C4-2B (cell line): ENCODE results near the gene IL17RB.

Experiments used
- ZFX ChIP-seq: fragments of 450-650 bp; IDR thresholded peaks from 2 replicates; pipeline ENCODE4 v1.6.1; 2017
- TF ChIP-seq, protein P1 (sequence below): fragments of 450-650 bp; conservative IDR thresholded peaks from 2 replicates; pipeline ENCODE4 v1.5.1; 2017; ENCODE audit warnings: mild to moderate bottlenecking

DNA sequence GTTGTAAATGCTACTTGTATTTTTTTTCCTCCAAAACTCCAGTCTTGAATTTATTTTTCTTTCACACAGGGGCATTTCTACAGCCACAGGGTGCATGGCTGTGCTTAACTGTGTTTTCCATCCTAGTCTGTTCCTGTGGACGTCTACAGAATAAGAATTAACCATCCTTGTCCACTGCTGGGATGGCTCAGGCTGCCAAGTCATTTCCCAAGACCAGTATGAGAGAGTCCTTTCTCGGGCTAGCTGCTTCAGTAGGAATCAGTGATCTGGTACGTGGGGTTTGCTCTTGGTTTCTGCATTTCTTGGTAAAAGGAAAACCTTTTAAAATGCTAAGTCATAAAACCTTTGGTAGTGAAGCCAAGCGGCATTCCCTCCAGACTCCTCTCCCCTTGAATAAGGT is 29.9 kb upstream of the IL17RB start:
- TF ChIP-seq, protein P1, sequence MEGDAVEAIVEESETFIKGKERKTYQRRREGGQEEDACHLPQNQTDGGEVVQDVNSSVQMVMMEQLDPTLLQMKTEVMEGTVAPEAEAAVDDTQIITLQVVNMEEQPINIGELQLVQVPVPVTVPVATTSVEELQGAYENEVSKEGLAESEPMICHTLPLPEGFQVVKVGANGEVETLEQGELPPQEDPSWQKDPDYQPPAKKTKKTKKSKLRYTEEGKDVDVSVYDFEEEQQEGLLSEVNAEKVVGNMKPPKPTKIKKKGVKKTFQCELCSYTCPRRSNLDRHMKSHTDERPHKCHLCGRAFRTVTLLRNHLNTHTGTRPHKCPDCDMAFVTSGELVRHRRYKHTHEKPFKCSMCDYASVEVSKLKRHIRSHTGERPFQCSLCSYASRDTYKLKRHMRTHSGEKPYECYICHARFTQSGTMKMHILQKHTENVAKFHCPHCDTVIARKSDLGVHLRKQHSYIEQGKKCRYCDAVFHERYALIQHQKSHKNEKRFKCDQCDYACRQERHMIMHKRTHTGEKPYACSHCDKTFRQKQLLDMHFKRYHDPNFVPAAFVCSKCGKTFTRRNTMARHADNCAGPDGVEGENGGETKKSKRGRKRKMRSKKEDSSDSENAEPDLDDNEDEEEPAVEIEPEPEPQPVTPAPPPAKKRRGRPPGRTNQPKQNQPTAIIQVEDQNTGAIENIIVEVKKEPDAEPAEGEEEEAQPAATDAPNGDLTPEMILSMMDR: no peak
- TF ChIP-seq ZFX: no peak
